Hepatocyte (in vitro differentiated cells): ENCODE results near the gene PPP1R14B.

Experiments
- CTCF ChIP-seq: fragments of 200-600 bp; sonication (generic); IDR thresholded peaks from 2 replicates; pipeline ENCODE4 v1.5.1; 2016; ENCODE audit warnings: antibody characterized with exemption, mild to moderate bottlenecking; ENCODE audit not compliant: poor library complexity
- EZH2 ChIP-seq: fragments of 200-600 bp; sonication (generic); IDR thresholded peaks from 2 replicates; pipeline ENCODE4 v1.6.1; 2016; ENCODE audit warnings: antibody characterized with exemption, mild to moderate bottlenecking, borderline replicate concordance
- EZH2phosphoT487 ChIP-seq: fragments of 200-600 bp; sonication (generic); IDR thresholded peaks from one replicate; pipeline ENCODE4 v1.6.1; 2018; ENCODE audit warnings: antibody characterized with exemption, mild to moderate bottlenecking, low read depth, moderate library complexity; ENCODE audit not compliant: unreplicated experiment, severe bottlenecking

DNA sequence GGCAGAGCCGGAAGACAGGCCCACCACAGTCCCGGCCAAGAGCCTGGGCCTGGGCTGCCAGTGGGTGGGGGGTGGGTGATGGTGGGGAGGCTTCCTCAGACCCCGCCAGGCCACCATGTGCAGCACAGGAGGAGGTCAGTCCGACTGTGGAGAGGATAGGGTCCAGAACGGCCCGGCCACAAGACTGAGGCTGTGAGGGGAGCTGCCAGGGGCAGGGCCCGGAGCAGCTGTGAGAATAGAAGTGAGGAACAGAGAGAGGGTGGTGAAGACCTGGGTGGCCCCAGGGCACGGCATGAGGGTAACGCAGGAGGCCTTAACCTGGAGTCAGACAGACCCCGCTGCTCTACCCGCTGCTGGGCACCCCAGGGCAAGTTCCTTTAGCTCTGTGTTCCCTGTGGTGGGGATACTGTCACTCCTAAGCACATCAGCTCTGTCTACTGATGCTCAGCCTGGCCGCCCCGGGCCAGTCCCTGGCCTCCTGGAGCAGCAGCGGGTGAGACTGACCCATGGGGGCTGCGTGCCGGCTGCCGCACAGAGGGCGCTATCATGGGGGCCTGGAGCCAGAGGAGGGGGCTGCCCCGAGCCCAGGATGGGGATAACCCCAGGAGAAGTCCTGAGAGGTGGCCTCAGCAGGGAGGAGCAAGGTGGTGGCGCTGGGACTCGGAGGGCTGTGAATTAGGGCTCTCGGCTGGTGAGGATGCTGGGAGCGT is 38.5 kb downstream of the PPP1R14B start:
- TF ChIP-seq CTCF (no peak), EZH2 (no peak), EZH2phosphoT487 (no peak)
